HG02840 (cell line): ENCODE measurements around the gene SNRPD3.

Experiments used
- ATAC-seq: cut with Tn5 transposase; IDR thresholded peaks from one replicate; pipeline ENCODE4 v1.9.1; 2021; ENCODE audit warnings: mild to moderate bottlenecking, moderate library complexity, moderate number of reproducible peaks; ENCODE audit not compliant: unreplicated experiment, low FRiP score

SNRPD3 gene

DNA sequence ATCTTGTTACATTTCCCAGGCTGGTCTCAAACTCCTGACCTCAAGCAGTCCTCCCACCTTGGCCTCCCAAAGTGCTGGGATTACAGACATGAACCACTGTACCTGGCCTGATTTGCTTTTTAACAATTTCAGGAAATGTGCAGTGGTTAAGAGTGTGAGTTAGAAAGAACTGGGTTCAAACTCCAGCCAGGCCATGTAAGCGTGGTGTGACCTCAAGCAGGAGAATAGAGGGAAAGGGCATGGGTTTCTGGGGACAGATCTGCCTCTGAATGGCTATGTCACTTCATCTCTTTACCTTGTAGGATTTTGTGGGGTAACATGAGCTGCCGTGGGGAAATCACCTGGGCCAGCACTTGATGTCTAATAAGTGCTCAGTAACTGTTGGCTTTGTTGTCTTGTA, 9.3 kb downstream of the SNRPD3 start:
- no peak for ATAC-seq

DNA sequence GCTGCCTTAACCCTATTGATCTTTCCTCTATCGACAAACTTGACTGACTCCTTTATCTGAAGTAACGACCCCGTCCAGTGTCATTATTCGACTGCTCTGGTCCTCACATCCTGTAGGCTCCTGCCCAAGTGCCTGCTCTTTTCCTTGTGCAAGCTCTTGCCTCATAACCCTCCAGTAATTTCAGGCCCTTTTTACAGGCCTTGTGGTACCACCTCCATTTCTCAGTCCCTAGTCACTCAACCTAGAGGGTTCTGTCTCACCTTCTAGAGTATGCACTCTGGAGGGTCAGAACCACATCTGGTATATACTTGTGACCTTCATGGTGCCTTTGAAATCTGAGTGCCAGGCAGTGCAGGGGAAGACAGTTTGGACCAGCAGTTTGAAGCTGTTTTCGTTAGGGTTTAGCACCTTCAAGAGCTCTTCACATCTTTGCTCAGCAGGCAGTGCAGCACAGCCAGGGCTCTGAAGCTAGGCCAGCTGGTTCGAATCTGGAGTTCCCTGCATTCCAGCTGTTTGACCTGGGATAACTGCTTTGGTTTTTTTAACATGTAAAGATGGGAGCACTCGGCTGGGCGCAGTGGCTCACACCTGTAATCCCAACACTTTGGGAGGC, 11.2 kb downstream of the SNRPD3 start:
- no peak for ATAC-seq

DNA sequence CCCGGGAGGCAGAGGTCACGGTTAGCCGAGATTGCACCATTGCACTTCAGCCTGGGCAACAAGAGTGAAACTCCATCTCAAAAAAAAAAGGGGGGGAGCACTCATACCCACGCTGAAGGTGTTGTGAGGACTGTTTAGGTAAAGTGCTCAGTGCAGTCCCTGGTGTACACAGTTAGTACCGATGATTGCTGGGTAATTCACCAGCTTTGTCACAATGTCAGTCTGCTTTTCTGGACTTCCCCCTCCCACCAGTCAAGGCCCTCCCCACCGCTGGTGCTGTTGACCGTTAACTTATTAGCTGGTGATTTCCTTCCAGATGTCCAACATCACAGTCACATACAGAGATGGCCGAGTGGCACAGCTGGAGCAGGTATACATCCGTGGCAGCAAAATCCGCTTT, 11.9 kb downstream of the SNRPD3 start:
- ATAC-seq, result no peak

DNA sequence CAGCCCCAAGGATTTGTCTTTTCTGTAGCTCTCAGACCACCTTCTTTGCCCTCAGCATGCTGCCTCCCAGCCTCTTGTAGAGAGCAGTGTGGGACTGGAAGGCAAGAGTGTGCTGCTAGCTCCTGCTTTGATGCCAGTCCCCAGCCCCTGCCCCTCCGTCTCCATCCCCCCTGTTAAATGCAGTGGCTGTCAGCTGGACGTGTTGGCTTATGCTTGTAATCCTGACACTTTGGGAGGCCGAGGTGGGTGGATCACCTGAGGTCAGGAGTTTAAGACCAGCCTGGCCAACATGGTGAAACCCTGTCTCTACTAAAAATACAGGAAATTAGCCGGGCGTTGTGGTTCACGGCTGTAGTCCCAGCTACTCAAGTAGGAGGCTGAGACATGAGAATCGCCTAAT, 15.5 kb downstream of the SNRPD3 start:
- ATAC-seq, result no peak

DNA sequence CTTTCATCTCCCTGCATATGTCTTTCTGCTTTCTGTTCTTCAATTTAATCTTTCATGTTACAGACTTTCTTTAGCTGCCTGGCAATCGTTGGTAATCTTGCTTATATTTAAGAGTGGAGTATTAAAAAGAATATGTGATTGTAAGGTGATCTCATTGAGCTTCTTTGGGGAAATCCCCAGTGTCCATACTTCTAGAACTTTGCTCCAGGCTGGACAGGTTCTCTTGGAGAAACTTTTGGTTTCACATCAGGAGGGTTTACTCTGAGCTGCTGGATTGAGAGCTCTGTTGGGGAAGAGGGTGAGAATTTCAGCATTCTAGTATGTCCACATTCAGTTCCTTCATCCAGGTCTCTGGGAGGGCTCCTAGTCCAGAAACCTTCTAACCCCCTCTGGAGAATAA, 21.0 kb downstream of the SNRPD3 start:
- no peak for ATAC-seq

DNA sequence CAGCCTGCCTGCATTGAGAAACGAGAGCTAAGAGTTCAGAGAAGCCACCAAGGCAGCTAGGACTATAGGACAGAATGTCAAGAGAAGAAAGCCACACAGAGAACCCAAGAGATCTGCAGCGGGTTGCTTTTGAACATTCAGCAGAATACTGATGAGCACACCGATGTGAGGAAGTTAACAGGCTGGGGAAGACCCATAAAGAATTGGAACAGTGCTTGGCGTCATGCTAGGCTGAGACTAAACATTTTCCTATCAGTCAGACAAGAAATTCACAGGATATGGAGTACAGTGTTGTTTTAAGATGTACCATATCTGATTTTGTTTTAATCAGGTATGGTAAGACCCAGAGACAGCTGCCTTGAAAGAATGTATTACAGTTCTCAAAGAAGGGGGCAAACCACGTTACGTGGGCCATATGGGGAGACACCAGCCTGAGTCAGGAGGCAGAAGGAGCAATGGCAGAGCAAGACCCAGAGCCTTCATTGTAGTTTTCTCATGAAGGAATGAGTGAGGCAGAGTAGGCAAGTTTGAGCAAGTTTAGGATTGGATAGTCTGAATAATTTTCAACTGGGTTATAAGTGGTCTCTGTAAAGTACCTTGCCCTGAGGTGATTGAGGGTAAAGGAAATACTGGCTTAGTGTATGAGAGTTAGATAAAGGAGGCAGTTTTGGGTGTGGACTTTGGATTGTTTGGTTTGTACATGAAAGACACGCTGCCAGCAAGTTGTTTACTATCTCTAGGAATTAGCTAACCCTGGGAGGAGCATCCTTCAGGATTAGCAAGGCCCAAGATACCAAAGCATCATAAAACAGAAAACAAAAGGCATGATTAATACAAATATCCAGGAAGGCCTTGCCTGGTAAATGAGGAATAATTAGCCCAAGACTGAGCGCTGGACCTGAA, 22.8 kb downstream of the SNRPD3 start:
- ATAC-seq, result no peak

DNA sequence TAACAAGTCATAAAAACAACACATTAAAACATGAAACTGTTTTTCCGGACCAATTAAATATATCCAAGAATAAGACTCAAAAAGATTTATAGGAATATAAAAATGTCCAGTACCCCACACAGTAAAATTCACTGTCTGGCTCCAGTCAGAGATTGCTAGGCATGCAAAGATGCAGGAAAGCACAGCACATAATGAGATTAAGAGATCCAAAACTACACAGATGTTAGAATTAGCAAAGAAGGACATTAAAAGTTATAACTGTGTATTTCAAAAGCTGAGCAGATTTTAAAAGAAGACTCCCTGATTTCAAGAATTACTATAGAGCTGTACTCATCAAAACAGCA, 23.4 kb downstream of the SNRPD3 start:
- ATAC-seq, result no peak

DNA sequence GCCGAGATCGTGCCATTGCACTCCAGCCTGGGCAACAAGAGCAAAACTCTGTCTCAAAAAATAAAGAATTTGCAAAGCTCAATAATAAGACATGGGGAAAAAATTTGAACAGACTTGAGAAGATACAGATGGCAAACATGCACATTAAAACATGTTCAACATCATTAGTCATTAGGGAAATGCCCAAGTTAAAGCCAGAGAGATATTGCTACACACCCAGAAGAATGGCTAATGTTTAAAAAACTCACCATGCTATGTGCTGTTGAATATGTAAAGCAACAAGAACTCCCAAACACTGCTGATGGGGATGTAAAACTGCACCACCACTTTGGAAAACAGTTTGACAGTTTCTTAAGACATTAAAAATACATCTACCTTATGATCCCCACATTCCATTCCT, 24.5 kb downstream of the SNRPD3 start:
- no peak for ATAC-seq

DNA sequence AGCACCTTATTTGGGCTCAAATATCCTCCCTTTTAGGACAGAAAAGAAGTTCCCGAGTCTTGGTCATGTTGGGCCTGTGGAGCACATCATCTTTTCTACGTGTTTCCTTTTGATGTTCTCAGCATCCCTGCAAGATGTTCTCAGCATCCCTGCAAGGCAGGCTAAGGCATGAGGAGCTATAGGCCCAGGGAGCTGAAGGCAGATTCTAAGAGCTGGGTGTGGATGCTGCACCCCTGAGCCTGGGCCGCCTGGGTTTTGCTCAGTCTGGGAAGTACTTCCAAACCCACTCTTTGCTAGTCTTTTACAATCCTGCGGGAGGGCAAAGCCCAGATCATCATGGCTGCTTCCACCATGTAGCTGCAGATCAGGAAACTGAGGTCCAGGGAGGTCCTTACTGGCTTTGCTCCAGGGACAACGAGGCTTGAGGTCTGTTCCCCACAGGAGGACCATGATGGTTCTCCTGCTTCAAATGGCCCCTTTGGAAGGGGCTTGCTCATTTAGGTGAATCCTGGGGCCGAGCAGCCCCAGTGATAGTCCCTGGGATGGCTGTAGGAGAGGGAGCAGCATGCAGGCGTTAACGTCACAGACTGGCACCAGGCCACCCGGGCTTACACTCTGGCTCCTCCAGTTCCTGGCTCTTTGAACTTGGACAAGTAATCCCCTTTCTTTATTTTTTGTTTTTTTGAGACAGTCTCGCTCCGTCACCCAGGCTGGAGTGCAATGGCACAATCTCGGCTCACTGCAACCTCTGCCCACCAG, 26.4 kb downstream of the SNRPD3 start:
- ATAC-seq, result no peak

DNA sequence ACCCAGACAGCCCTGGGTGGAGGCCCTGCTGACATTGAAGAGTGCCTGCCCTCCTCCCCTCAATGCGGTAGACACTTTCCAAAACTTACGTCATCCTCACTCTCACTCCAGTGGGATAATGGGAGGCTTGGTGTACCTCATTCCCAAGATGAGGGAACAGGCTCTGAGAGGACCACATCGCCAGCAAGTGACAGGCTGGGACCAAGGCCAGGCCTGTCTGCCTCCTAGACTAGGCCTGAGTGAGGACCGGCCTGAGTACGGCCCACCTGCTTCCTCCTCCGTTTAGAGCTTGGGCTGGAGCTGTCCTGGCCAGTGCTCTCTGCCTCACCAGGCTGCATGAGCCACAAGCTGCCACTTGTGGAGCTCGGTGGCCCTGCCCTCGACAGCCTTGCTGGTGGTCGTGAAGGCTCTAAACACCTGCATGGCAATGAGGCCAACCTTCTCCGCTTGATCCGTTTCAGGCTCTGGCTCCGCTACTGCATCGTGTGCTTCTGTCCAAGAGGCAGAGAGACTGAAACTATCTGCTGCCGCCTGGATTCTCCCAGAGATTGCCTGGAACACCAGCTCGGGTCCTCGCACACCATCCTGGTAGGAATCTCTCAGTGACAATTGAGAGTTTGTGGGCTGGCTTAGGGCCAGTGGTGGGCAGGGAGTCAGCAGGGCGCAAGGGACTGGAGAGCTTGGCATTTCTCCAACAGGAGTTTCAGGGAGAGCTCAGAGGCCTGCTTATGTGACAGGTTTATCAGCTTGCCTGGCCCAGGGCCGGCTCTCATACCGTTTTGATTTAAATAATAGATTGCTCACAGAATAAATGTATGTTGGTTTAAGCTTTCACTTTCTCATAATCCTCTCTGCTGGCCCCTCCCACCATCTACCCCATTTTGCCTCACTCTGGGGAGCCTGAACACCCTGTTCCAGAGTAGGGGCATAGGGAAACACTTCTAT, 27.7 kb downstream of the SNRPD3 start:
- ATAC-seq, result no peak

DNA sequence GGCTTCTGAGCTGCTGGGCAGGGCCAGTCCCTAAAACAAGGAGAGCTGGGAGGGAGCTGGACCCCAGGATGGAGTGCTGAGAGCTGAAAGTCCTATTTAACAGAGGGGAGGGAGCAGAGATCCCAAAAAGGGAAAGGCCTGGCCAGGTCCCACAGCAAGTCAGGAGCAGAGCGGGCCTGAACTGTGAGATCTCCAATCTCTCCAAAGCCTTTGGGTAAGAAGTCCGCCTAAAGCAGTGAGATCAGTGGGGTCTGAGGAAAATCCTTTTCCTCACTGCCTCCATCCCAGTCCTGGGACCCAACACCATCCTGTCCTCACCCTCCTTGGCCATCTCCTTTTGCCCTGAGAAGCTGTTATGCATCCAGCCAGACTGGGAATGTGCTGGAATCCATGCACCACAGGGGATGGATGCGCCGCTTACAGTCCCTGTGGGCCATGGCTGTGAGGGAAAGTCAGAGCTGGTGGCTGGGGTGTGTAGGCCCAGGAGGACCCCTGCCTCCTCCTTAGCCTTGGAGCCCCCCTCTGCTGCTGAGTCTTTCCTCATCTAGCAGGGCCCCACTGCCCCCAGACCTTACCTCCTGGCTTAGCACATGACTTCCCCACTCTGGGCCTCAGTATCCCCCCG, 28.5 kb downstream of the SNRPD3 start:
- no peak for ATAC-seq

DNA sequence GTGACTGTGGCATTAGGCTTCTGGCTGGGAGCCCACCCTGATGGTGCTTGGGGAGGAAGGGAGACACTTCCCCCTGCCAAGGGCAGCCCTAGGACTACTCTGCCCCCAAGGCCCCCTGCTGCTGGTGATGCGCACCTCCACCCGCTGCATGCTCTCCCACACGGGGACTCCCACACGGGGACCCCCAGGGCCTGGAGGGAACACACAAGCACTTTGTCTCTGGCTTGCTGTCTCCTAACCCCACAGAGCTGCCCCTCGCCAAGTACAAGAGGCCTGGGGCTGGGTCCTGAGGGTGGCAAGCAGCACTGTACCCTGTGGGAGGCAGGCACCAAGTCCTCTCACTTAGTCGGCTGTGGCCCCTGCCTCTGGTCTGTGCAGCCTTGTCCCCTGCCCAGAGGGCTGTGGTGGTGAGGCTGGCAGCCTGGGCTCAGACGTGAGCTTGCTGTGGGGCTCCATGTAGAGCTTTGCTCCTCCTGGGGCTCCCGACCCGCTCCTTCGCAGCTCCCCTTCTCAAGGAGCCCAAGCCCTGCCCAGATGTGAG, 29.1 kb downstream of the SNRPD3 start:
- ATAC-seq, result no peak

DNA sequence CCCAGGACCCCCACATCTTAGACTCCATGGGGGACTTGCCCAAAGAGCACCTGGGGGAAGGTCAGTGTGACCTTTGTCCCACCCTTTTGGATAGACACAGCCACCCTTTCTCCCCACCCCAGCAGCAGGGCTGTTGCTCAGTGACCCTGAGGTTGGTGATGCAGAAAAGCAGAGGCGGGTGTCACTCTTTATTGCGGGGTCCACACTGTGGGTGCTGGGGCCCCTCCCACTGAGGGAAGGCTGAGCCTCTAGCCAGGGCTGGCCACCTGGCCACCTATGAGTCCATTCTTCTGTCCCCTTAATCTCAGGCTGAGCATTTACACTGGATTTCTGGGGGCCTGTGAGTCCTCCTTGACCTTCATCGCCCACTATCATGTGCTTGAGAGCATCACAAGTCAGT, 29.7 kb downstream of the SNRPD3 start:
- ATAC-seq, result no peak

DNA sequence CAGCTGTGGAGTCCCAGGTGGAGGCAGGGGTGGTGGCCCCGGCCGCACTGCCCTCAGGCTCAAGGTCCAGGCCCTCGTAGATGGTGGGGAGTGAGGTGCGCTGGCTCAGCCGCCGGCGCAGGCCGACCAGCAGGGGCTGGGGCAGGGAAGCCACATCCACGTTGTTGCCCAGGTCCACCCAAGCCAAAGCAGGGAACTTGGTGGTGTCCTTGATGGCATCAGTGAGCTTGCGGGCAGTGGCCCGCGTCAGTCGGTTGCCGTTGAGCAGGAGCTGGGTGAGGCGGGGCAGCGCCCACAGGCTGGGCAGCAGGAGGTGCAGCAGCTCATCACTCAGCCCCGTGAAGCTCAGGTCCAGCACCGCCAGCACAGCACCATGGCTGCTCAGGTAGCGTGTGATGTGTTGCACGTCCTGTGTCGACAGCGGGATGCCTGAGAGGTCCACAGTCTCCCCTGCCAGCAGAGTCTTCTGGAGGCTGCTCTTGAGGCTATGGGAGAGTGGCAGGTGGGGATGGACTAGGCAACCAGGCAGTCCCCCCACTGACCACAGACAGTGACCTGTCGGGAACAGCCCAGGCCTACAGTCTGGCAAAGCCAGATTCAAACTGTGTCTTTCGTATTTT, 30.2 kb downstream of the SNRPD3 start:
- no peak for ATAC-seq

DNA sequence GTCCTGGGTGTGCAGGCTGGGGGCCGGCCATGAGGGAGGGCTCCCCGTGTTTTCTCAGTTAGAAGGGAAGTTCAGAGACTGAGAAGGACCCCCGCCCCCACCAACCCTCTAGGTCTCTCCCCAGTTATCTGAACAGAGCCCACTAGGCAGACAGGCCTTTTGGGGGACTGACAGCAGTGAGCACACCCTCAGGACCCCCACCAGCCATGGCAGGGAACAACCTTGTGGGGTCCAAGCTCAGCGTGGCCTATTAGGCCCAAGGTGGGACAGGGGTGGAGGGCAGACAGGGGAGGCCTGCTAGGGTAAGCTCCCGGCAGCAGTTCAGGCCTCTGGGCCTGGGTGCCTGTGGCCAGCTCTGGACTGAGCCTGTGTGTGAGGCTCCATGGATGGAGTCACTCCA, 31.5 kb downstream of the SNRPD3 start:
- ATAC-seq, result no peak

DNA sequence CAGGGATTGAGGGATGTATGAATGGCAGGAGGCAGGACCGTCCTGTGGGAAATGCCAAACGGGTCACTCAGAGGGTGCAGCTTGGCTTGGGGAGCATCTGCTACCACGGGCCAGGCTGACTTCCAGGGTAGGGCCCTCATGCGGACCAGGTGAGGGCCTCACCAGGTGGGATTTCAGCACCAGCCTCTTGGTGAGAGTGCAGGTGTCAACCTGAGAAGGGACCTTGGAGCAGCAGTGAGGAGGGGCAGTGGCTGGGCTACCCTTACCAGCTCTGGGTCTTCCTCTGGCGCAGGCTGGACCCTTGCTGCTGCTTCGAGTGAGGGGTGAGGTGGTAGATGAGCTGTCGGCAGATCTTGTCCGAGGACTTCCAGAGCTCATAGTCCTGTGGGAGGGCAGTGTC, 32.1 kb downstream of the SNRPD3 start:
- no peak for ATAC-seq

DNA sequence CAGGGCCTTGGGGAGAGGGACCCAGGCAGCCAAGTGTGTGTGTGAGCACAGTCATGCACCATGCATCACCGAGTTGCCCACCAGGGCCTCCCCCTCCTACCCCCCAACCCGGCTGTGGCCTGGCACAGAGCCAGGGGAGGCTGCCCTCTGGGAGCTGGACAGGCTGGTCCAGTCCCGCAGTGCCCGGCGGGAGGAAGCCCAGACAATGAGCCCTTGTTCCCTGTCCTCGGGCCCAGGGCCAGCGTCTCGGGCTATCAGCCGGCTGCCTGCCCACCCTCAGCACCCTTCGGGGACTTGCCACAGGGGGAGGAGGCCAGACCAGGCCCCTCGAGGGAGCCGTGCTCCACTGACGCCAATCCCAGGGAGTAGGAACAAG, 32.6 kb downstream of the SNRPD3 start:
- ATAC-seq, result no peak

DNA sequence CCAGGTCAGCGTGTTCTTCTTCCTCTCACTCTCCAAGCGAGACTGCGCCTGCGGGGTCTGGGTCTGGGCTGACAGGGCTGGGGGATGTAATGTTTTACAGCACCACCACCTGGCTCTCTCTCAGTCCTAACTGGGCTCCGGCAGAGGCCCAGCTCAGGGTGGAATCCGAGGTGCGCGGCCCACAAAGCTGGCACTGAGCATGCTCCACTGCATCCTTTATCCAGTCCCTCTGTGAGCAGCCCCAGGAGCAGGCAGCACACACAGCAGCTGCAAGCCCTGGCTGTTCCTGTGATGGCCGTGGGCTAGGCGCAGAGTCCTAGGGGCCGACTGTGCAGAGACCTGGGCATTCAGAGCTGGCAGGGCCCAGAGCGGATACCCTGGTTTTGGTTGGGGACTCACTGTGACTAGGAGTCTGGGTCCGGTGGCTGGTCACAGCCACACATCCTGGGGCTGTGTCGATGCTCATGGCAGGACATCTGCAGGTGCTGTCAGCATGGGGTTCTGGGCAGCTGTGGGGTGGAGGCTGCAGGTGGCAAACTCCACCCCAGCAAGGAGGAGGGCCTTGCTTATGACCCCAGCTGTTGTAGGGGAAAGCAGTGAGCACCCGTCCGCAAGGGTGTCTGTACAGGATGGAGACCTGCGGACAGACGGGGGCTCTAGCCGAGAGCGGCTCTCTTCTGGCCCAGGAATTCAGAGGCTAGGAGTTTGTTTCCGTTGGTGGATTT, 33.1 kb downstream of the SNRPD3 start:
- no peak for ATAC-seq
